ENCODE measurements around the gene RPP14. TPM values are rescaled to one million over a fixed set of nuclear protein-coding genes. Genes with fewer than 3 reads are reported as not detected.

The RPP14 gene
- total and polyA plus RNA-seq, 2 donors (not counting 3 experiments of a cell fraction or from before 2014, with no cell fraction given): 11.9 to 18.1 TPM

GRCh38 chr3:58329922-58330413 is 23.9 kb downstream of the RPP14 start:
- dilution Hi-C loops (cut with MboI; ENCODE audit: extremely low pct_ligation_motif_present, low sequenced_read_pairs): no loop called here
- no peak for FAIRE-seq
- CTCF ChIA-PET: interaction anchor here (0.8 to 2.9 kb wide), 2 partner anchors 23 to 162 kb away, joined by 3 to 10 read pairs; partner anchors contain the start of genes HTD2, KCTD6 and RPP14

More at GRCh38 chr3:58329922-58330413, 23.9 kb downstream of the RPP14 start:
- POLR2A ChIA-PET: no interaction called here
- Histone ChIP-seq H3K27me3 (ENCODE audit: control insufficient read depth in 2 of 2, insufficient read depth in 2 of 2, low read length in 2 of 2) (no peaks in the 10 kb centered on the region), H3K4me3 (replicated peaks in 1 of 3; ENCODE audit: insufficient read depth in 1 of 3, low read depth in 1 of 3, low read length in 3 of 3) (no peak overlapping the region), H3K4me2 (ENCODE audit: insufficient read depth, low read length) (no peak overlapping the region), H2AFZ (ENCODE audit: low read depth, low read length) (no peak overlapping the region), H3K9me1 (replicated peaks; ENCODE audit: control insufficient read depth, extremely low read depth, insufficient read depth, low read length) (no peaks in the 10 kb centered on the region), H3K4me1 (ENCODE audit: control insufficient read depth, extremely low read depth, insufficient read depth, low read length) (peaks cover 20% of the 10 kb centered on the region), H3K27ac (ENCODE audit: insufficient read depth, low read depth, low read length) (no peak overlapping the region), H3K9ac (replicated peaks; ENCODE audit: extremely low read depth, insufficient read depth, low read length) (no peak overlapping the region), H4K20me1 (replicated peaks; ENCODE audit: control insufficient read depth, extremely low read depth, insufficient read depth, low read length) (no peaks in the 10 kb centered on the region), H3K79me2 (ENCODE audit: control insufficient read depth, insufficient read depth, low read length) (peaks cover 3% of the 10 kb centered on the region), H3K36me3 (ENCODE audit: control insufficient read depth in 2 of 2, extremely low read depth in 1 of 2, insufficient read depth in 2 of 2, low read length in 2 of 2) (no peaks in the 10 kb centered on the region), H3K9me3 (replicated peaks; ENCODE audit: control insufficient read depth, insufficient read depth, low read length) (no peaks in the 10 kb centered on the region)
- no peak for DNase-seq (ENCODE audit: low read depth, low spot score)
- no peak for TF ChIP-seq GATA2 (IDR thresholded peaks at IDR 0.05; ENCODE audit: insufficient read depth, insufficient read length, low read depth, low read length)
- TF ChIP-seq POLR2AphosphoS5 (IDR thresholded peaks at IDR 0.05; ENCODE audit: insufficient read depth, low read depth, low read length): no peak
- no peak for TF ChIP-seq JUN (IDR thresholded peaks at IDR 0.05; ENCODE audit: borderline replicate concordance, insufficient read depth, insufficient read length, low read depth)
- no peak for TF ChIP-seq MYC (IDR thresholded peaks at IDR 0.05; ENCODE audit: low read depth, low read length)
- no peak for TF ChIP-seq CTCF (IDR thresholded peaks at IDR 0.05; ENCODE audit: extremely low read depth in 1 of 2, insufficient read depth in 1 of 2, low read depth in 1 of 2, low read length in 2 of 2)
- TF ChIP-seq POLR2A (IDR thresholded peaks at IDR 0.05; ENCODE audit: low read depth, low read length): no peak
- no peak for TF ChIP-seq EZH2 (IDR thresholded peaks at IDR 0.05; ENCODE audit: borderline replicate concordance, low read depth, low read length, severe bottlenecking)
- TF ChIP-seq MAX (IDR thresholded peaks at IDR 0.05; ENCODE audit: insufficient read depth, insufficient read length): no peak
- no peak for TF ChIP-seq FOS (IDR thresholded peaks at IDR 0.05; ENCODE audit: borderline replicate concordance, insufficient read depth, low read length)
- intact Hi-C loops (cut with micrococcal nuclease): loop anchor here (5.0 to 10.0 kb wide), 3 partner anchors 102 to 1565 kb away; partner anchors contain the start of gene PDHB
- no TSS peak for BruUV-seq (replicated peaks)

All from endothelial cell of umbilical vein (primary cell).